NCI-H2171 treated with DMSO at 0.1 percent for 48 hours (cell line): ENCODE results near the gene RGS19.
"Not testable (repeated sequence)": the region's sequence is repeated elsewhere in the genome, so short reads cannot be mapped to it uniquely, and the experiment has no call there.

Experiments used
- DNase-seq: peaks from one replicate; lab custom pipeline; 2025; lab: John Stamatoyannopoulos, UW

RGS19 gene

DNA sequence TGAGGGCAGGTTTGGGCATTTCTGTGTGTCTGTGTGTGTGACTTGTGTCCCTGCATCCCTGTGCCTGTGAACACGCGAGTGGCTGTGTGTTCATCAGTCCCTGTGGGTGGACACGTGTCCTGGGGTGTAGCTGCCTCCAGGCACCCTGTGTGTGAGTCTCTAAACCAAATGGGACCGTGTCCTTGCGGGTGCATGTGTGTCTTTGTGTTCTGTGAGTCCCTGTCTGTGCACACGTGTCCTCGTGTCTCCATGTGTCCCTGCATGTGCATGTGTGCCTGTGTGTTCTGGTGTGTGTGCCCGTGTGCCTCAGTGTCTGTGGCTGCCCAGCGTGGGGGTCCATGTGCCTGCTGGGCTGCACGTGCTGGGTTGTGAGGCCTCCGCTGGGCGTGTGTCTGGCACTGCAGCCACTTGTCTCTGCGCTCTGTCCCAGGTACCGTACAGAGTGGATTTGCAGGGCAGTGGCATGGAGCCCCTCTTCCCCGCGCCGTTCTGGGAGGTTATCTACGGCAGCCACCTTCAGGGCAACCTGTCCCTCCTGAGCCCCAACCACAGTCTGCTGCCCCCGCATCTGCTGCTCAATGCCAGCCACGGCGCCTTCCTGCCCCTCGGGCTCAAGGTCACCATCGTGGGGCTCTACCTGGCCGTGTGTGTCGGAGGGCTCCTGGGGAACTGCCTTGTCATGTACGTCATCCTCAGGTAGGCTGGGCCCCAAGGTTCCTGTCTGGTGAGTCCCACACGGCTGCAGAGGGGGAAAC, 13.1 kb upstream of the RGS19 start:
- DNase-seq = peak; percentile 78

GRCh38 chr20:64091770-64092169, 12.5 kb upstream of the RGS19 start:
- DNase-seq = peak; percentile 75

DNA sequence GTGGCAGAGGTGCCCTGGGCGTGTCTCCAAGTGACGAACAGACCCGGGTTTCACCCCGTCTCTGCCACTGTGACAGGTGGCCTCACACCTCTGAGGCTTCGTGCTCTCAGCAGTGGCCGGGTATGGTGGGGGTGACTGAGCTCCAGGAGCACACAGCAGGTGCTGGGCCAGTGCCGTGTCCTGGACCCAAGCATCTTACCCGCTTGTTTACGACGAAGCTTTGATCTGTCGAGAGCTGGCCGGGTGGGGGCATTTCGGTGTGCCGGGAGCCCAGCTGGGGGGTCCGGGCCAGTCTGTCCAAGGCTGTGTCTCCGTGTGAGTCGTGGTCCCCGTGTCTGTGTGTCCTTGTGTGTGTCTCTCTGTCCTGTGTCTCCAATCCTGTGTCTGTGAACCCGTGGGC, 12.0 kb upstream of the RGS19 start:
- DNase-seq = peak; percentile 16

DNA sequence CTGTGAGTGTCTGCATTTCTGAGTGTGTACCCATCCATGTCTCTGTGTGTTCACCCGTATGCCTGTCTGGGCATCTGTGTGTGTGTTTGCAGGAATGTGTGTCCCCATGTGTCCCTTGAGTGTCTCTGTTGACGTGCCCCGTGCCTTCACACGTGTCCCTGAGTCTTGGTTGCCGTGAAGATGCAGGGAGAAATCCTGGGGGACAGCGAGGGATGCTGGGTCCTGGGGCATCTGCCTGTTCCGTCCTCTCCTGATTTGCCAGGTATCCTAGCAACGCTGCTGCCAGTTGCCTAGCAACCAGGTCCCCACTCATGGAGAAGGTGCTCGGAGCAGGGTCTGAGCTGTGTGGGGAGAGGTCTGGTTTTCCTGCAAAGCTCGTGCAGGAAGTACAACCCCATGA, 10.8 kb upstream of the RGS19 start:
- DNase-seq = peak; percentile 13

GRCh38 chr20:64088586-64088985, 9.3 kb upstream of the RGS19 start:
- DNase-seq = not testable (repeated sequence)

DNA sequence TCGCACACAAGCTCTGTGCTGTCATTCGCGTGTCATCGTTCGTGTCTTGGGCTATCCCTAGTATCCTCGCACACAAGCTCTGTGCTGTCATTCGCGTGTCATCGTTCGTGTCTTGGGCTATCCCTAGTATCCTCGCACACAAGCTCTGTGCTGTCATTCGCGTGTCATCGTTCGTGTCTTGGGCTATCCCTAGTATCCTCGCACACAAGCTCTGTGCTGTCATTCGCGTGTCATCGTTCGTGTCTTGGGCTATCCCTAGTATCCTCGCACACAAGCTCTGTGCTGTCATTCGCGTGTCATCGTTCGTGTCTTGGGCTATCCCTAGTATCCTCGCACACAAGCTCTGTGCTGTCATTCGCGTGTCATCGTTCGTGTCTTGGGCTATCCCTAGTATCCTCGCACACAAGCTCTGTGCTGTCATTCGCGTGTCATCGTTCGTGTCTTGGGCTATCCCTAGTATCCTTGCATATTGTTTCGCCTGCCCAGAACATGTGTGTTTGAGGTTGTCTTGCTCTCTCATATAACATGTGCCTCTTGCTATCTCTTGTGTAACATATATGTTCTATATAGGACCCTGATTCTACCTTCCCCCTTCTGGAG, 8.0 kb upstream of the RGS19 start:
- DNase-seq = not testable (repeated sequence)

DNA sequence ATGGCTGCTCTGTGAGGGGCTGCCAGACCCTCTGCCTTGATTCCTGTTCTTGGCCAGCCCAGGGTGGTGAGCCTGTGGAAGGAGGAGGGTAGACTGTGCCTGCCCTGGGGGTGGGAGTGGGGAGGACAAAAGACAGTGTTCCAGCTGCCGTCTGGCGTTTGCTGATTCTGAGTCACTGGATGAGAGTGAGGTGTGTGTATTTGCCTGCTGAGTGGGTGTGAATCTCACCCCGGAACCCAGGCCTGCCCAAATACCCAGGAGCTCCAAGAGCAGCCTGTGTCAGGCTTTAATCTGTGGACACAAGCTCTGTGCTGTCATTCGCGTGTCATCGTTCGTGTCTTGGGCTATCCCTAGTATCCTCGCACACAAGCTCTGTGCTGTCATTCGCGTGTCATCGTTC, 7.5 kb upstream of the RGS19 start:
- DNase-seq = no peak

GRCh38 chr20:64084685-64085152, 5.4 kb upstream of the RGS19 start:
- no peak for DNase-seq

GRCh38 chr20:64083804-64084684, 4.7 kb upstream of the RGS19 start, which contains the start of gene LKAAEAR1:
Gene LKAAEAR1 (minus strand): TSS chr20:64084398. CDS start chr20:64084219, 179 bp downstream.
- DNase-seq = peak; percentile 75

DNA sequence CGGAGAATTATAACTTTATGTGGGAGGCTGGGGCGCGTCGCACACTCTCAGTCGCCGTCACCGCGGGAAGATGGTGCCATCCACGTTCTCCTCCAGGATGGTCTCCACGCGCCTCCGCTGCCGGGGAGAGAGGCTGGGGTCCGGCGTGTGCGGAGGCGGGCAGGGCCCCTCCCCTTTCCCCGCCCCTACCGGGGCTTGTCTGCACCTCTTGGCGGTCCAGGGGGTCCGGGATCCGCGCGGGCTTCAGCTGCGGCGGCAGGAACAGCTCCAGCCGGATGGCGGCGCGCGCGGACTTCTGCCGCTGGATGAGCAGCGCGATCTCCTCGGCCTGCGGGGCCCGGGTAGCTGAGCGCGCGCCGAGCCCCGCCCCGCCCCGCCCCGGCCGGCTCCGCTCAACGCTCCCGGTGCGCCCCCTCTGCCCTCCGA, 4.1 kb upstream of the RGS19 start:
- DNase-seq = peak; percentile 91

- no peak for DNase-seq
Measured at GRCh38 chr20:64082820-64083377, 3.6 kb upstream of the RGS19 start.

GRCh38 chr20:64082126-64082731, 2.9 kb upstream of the RGS19 start:
- DNase-seq = no peak

GRCh38 chr20:64081624-64081964, 2.3 kb upstream of the RGS19 start:
- DNase-seq = no peak

DNA sequence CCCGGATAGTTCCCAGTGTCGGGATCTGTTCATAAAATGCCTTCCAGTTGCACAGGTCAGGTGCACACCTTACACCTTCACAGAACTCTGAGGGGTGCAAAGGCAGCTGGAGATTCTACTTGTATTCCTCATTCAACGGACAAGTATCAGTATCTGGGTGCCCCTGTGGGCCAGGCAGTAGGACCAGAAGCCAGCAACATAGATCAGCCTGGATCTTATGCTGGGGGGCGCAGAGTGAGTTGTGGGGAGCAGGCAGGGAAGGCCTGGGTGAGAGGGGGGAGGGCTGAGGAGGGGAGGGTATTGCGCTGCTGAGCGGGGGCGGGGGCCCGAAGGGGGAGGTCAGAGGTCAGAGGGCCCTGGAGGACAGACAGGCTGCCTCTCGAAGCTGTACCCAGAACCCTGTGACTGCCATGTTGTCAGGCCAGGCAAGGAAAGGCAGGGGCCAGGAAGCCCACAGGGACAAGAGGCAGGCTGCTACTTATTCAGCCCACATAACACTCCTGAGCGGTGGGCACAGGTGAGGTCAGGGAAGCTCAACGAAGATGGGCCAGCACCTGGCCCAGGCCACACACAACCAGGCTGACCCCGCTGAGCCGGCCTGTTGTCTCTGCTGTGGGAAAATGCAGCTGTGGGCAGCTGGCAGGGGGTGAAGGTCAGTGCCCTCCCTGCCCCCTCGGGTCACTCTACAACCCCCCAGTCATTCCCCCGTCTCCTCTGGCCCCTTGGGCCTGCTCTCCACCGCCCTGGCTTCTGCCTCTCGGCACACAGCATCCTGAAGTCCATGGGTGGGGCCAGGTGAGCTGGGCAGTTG, 1.7 kb upstream of the RGS19 start:
- no peak for DNase-seq

- DNase-seq = no peak
Measured at GRCh38 chr20:64080013-64080812, 895 bp upstream of the RGS19 start, which contains the start of gene OPRL1. Gene OPRL1 (plus strand): TSS chr20:64080082. CDS start chr20:64092721, 12,639 bp downstream.

- DNase-seq = no peak
Measured at GRCh38 chr20:64078934-64079272, 415 bp downstream of the RGS19 start.

- no peak for DNase-seq
Measured at GRCh38 chr20:64077876-64078551, 1.3 kb downstream of the RGS19 start.

- no peak for DNase-seq
Measured at GRCh38 chr20:64077541-64077875, 1.8 kb downstream of the RGS19 start.

GRCh38 chr20:64077094-64077493, 2.2 kb downstream of the RGS19 start:
- DNase-seq = no peak
